Mesenteric fat pad (tissue), 1 donor: ENCODE results near the gene RAPGEF5. TPM values are rescaled to one million over a fixed set of nuclear protein-coding genes. Genes with fewer than 3 reads are reported as not detected.

ENCODE experiments used
- DNase-seq: peaks from one replicate; pipeline ENCODE4 v3.0.0-alpha.2; 2020; ENCODE audit warnings: low spot score
- long read RNA-seq: library from polyadenylated mRNA; unstranded; transcript quantifications from one replicate; pipeline ENCODE4 v2.0.0, GENCODE V29; 2020
- total RNA-seq: library from RNA; stranded (reverse); fragmentation: NEBNext Ultra II Directional; extraction: Animal tissue kit (Norgen Biotek cat#: 25700); gene quantifications from one replicate; pipeline ENCODE4 v1.2.1, GENCODE V29; 2021
- donor health status: DM: yes; HTN: yes; CAD: no.

The RAPGEF5 gene
- total RNA-seq, result 55.2 TPM
- long read RNA-seq, partial matches to known transcripts, result 2 of 32 reads
- long read RNA-seq, other reads (novel, unspliced or antisense), result 30 of 32 reads

- no peak for DNase-seq
These were observed at the start of gene RAPGEF5 for GRCh38 chr7:22356701-22357310. TSS of gene RAPGEF5 (minus strand) at chr7:22357154. CDS start at chr7:22357060, 94 bp downstream.

GRCh38 chr7:22406715-22407114 is 49.8 kb upstream of the RAPGEF5 start:
- DNase-seq, result no peak

- no peak for DNase-seq
These were observed 47.6 kb upstream of the RAPGEF5 start for GRCh38 chr7:22404421-22405023.

- DNase-seq, result no peak
These were observed 46.4 kb upstream of the RAPGEF5 start for GRCh38 chr7:22403344-22403743.

GRCh38 chr7:22402250-22402649 is 45.3 kb upstream of the RAPGEF5 start:
- DNase-seq, result no peak

- DNase-seq, result no peak
These were observed 44.1 kb upstream of the RAPGEF5 start for GRCh38 chr7:22400936-22401553.

- no peak for DNase-seq
These were observed 43.3 kb upstream of the RAPGEF5 start for GRCh38 chr7:22400150-22400814.

GRCh38 chr7:22399546-22399945 is 42.6 kb upstream of the RAPGEF5 start:
- DNase-seq, result no peak

- DNase-seq, result no peak
These were observed 42.1 kb upstream of the RAPGEF5 start for GRCh38 chr7:22399091-22399490.

GRCh38 chr7:22397981-22398380 is 41.0 kb upstream of the RAPGEF5 start:
- no peak for DNase-seq

GRCh38 chr7:22395222-22395621 is 38.3 kb upstream of the RAPGEF5 start:
- no peak for DNase-seq

- no peak for DNase-seq
These were observed 37.8 kb upstream of the RAPGEF5 start for GRCh38 chr7:22394739-22395138.

GRCh38 chr7:22393913-22394729 is 37.2 kb upstream of the RAPGEF5 start:
- DNase-seq, result no peak

GRCh38 chr7:22390516-22390915 is 33.6 kb upstream of the RAPGEF5 start:
- no peak for DNase-seq

- DNase-seq, result no peak
These were observed 32.9 kb upstream of the RAPGEF5 start for GRCh38 chr7:22389892-22390291.

GRCh38 chr7:22387583-22387982 is 30.6 kb upstream of the RAPGEF5 start:
- no peak for DNase-seq

GRCh38 chr7:22386865-22387264 is 29.9 kb upstream of the RAPGEF5 start:
- no peak for DNase-seq

GRCh38 chr7:22386206-22386858 is 29.4 kb upstream of the RAPGEF5 start:
- DNase-seq, result no peak

GRCh38 chr7:22385326-22385725 is 28.4 kb upstream of the RAPGEF5 start:
- no peak for DNase-seq

GRCh38 chr7:22380333-22380732 is 23.4 kb upstream of the RAPGEF5 start:
- no peak for DNase-seq
